ENCODE data around the gene APOL6. TPM values are rescaled to one million over a fixed set of nuclear protein-coding genes. Genes with fewer than 3 reads are reported as not detected.
A peak's percentile ranks its signal among the peaks of the same experiment; 100 is the strongest.

Gene APOL6
- total and polyA plus RNA-seq, 2 donors from 2014 or later, result 5.5 to 30.2 TPM

- Histone ChIP-seq H3K27me3 (ENCODE audit: control insufficient read depth, insufficient read depth, low read length) (no peaks in the 10 kb centered on the region), H3K4me3 (ENCODE audit: low read length in 3 of 3) (no peak overlapping the region), H3K27ac (ENCODE audit: low read depth in 2 of 2, low read length in 2 of 2) (no peak overlapping the region), H3K9me3 (ENCODE audit: control insufficient read depth in 2 of 3, insufficient read depth in 1 of 3, low read length in 3 of 3) (no peaks in the 10 kb centered on the region), H3K9ac (ENCODE audit: low read length in 3 of 3) (no peak overlapping the region), H3K36me3 (ENCODE audit: control insufficient read depth in 2 of 3, insufficient read depth in 3 of 3, low read length in 3 of 3) (no peaks in the 10 kb centered on the region), H3K4me1 (ENCODE audit: control insufficient read depth in 2 of 3, insufficient read depth in 2 of 3, low read depth in 1 of 3, low read length in 3 of 3) (no peaks in the 10 kb centered on the region)
- no peak for FAIRE-seq
- intact Hi-C loops (cut with DNase I), result no loop called here
- TF ChIP-seq CTCF (IDR thresholded peaks at IDR 0.05; ENCODE audit: borderline replicate concordance, extremely low read depth, insufficient read depth), result no peak
- DNase-seq, result peak in 1 of 5 donors; percentile 14
Observed at GRCh38 chr22:35611891-35612576, 36.2 kb upstream of the APOL6 start.

GRCh38 chr22:35612903-35613302 lies 35.3 kb upstream of the APOL6 start:
- Histone ChIP-seq H3K4me3 (ENCODE audit: low read length in 3 of 3) (no peak overlapping the region), H3K4me1 (ENCODE audit: control insufficient read depth in 2 of 3, insufficient read depth in 2 of 3, low read depth in 1 of 3, low read length in 3 of 3) (no peaks in the 10 kb centered on the region), H3K36me3 (ENCODE audit: control insufficient read depth in 2 of 3, insufficient read depth in 3 of 3, low read length in 3 of 3) (no peaks in the 10 kb centered on the region)

GRCh38 chr22:35614404-35614803 lies 33.8 kb upstream of the APOL6 start:
- H3K27me3 ChIP-seq (ENCODE audit: control insufficient read depth, insufficient read depth, low read length), result no peaks in the 10 kb centered on the region
- no peaks in the 10 kb centered on the region for H3K36me3 ChIP-seq (ENCODE audit: control insufficient read depth in 2 of 3, insufficient read depth in 3 of 3, low read length in 3 of 3)
- intact Hi-C loops (cut with DNase I), result no loop called here
- H3K4me3 ChIP-seq (ENCODE audit: low read length in 3 of 3), result no peak overlapping the region
- H3K9ac ChIP-seq (ENCODE audit: low read length in 3 of 3), result no peak overlapping the region
- H3K9me3 ChIP-seq (ENCODE audit: control insufficient read depth in 2 of 3, insufficient read depth in 1 of 3, low read length in 3 of 3), result no peaks in the 10 kb centered on the region
- FAIRE-seq (no peak), DNase-seq (no peak)
- no peak for TF ChIP-seq CTCF (IDR thresholded peaks at IDR 0.05; ENCODE audit: borderline replicate concordance, extremely low read depth, insufficient read depth)
- no peaks in the 10 kb centered on the region for H3K4me1 ChIP-seq (ENCODE audit: control insufficient read depth in 2 of 3, insufficient read depth in 2 of 3, low read depth in 1 of 3, low read length in 3 of 3)
- H3K27ac ChIP-seq (ENCODE audit: low read depth in 2 of 2, low read length in 2 of 2), result no peak overlapping the region

More at GRCh38 chr22:35612903-35613302, 35.3 kb upstream of the APOL6 start:
- no peak overlapping the region for H3K9ac ChIP-seq (ENCODE audit: low read length in 3 of 3)
- H3K9me3 ChIP-seq (ENCODE audit: control insufficient read depth in 2 of 3, insufficient read depth in 1 of 3, low read length in 3 of 3), result no peaks in the 10 kb centered on the region
- no peak for FAIRE-seq
- peak in 1 of 5 donors; percentile 34 for DNase-seq
- TF ChIP-seq CTCF (IDR thresholded peaks at IDR 0.05; ENCODE audit: borderline replicate concordance, extremely low read depth, insufficient read depth), result no peak
- no peak overlapping the region for H3K27ac ChIP-seq (ENCODE audit: low read depth in 2 of 2, low read length in 2 of 2)
- intact Hi-C loops (cut with DNase I), result no loop called here
- H3K27me3 ChIP-seq (ENCODE audit: control insufficient read depth, insufficient read depth, low read length), result no peaks in the 10 kb centered on the region

Measured in kidney (tissue), 14 donors.